Measurements from ENCODE around the gene CATSPERE.

GRCh38 chr1:244585867-244586266 lies 124.8 kb downstream of the CATSPERE start:
- no peak for TF ChIP-seq CTCF (IDR thresholded peaks at IDR 0.05)
- no peak for TF ChIP-seq POLR2A (IDR thresholded peaks at IDR 0.05)

Measured in breast epithelium (tissue), 3 donors.